ENCODE results near the gene SERPINF2. TPM values are rescaled to one million over a fixed set of nuclear protein-coding genes. Genes with fewer than 3 reads are reported as not detected.
"Not testable (repeated sequence)": the region's sequence is repeated elsewhere in the genome, so short reads cannot be mapped to it uniquely, and the experiment has no call there.

SERPINF2 gene
- total RNA-seq, 1 donor from 2014 or later, result 74.5 TPM

DNA sequence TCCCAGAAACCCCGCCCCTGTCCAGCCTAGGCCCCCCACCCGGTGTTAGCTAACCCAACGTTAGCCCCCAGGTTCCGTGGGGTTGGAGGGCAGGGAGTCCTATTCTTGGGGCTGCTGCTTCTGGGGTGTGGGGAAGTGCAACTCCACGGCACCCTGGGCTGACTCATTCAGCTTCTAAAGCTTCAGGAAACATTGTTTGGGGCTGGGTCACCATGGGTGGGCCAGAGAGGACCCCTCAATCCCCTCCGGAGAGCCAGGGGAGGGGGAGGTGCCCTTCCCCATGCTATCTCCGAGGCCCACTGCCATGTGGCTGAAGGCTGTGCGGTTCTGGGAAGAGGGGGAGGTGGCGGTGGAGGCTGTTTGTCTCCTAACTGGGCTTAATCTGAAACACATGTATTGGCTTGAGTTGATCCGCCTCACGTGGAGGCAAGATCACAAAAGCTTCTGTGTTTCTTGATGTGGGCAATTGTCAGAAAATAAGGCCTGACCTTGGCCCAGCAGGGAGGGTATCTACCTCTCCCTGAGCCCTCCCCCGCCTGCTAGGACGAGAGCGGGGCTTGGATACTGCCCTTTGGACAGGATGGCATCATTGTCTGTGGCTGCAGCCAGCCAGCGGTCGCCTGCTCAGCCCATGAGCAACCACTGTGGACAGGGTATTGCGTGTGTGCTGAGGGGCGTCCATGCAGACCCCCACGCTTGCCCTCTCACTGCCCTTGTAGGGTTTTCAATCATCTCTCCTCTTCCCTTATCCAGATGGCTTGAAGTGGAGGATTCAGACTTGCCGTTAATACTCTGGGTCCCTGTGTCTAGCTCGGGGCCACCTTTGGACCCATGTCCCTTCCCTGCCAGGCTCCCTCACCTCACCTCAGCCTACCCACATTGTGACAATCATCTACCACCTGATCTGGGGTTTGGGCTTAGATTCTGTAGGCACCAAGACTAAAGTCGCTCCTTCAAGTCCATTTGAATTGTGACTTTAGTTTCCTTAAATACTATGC lies 20.5 kb downstream of the SERPINF2 start:
- no peaks in the 10 kb centered on the region for H3K9me3 Mint-ChIP-seq (ENCODE audit: low read depth)
- H3K36me3 Mint-ChIP-seq (ENCODE audit: insufficient read depth), result peaks cover 5% of the 10 kb centered on the region
- peaks cover 27% of the 10 kb centered on the region for H3K4me1 Mint-ChIP-seq (ENCODE audit: low read depth)
- no peak for DNase-seq (ENCODE audit: low spot score, unreplicated experiment)
- no peaks in the 10 kb centered on the region for H3K27me3 Mint-ChIP-seq
- peak overlapping the region; percentile 92 for H3K27ac Mint-ChIP-seq
- peak overlapping the region; percentile 84 for H3K4me3 Mint-ChIP-seq (ENCODE audit: low read depth)
- TF ChIP-seq, protein P1, sequence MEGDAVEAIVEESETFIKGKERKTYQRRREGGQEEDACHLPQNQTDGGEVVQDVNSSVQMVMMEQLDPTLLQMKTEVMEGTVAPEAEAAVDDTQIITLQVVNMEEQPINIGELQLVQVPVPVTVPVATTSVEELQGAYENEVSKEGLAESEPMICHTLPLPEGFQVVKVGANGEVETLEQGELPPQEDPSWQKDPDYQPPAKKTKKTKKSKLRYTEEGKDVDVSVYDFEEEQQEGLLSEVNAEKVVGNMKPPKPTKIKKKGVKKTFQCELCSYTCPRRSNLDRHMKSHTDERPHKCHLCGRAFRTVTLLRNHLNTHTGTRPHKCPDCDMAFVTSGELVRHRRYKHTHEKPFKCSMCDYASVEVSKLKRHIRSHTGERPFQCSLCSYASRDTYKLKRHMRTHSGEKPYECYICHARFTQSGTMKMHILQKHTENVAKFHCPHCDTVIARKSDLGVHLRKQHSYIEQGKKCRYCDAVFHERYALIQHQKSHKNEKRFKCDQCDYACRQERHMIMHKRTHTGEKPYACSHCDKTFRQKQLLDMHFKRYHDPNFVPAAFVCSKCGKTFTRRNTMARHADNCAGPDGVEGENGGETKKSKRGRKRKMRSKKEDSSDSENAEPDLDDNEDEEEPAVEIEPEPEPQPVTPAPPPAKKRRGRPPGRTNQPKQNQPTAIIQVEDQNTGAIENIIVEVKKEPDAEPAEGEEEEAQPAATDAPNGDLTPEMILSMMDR (IDR thresholded peaks at IDR 0.05; ENCODE audit: unreplicated experiment), result no peak

DNA sequence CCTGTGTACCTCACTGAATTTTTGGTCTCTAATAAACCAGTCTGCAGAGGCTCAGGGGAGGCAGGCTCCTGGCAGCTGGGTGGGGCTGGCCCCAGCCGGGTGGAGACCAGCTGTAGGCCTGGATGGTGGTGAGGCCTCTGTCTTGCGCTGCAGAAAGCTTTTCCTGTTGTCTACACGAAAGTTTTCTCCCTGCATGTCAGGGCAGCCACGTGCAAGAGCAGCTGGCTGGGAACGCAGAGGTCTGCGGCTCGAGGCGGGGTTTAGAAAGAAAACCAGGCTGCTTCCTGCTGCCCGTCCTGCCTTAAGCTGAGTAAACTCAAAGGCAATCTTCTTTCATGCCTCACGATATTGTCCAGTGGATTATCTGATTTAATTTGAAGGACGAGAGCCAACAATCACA lies 21.6 kb downstream of the SERPINF2 start:
- TF ChIP-seq, protein P1 (IDR thresholded peaks at IDR 0.05; ENCODE audit: unreplicated experiment), result no peak
- H3K4me1 Mint-ChIP-seq (ENCODE audit: low read depth), result peaks cover 26% of the 10 kb centered on the region
- H3K36me3 Mint-ChIP-seq (ENCODE audit: insufficient read depth), result peaks cover 5% of the 10 kb centered on the region
- H3K27me3 Mint-ChIP-seq, result no peaks in the 10 kb centered on the region
- H3K27ac Mint-ChIP-seq, result peak overlapping the region; percentile 52
- peak overlapping the region; percentile 84 for H3K4me3 Mint-ChIP-seq (ENCODE audit: low read depth)
- no peak for DNase-seq (ENCODE audit: low spot score, unreplicated experiment)
- no peaks in the 10 kb centered on the region for H3K9me3 Mint-ChIP-seq (ENCODE audit: low read depth)

DNA sequence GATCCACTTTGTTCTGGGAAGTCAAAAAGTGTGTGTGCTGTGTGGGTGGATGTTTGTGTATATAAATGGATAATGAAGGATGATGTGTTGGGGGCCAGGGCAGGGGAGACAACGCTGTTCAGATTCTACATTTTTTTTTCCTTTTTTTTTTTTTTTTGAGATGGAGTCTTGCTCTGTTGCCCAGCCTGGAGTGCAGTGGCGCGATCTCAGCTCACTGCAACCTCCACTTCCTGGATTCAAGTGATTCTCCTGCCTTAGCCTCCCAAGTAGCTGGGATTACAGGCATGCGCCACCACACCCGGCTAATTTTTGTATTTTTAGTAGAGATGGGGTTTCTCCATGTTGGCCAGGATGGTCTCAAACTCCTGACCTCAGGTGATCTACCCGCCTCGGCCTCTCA lies 22.0 kb downstream of the SERPINF2 start:
- Mint-ChIP-seq H3K27ac (peak overlapping the region; percentile 52), H3K4me1 (ENCODE audit: low read depth) (peaks cover 30% of the 10 kb centered on the region)
- not testable (repeated sequence) for H3K4me3 Mint-ChIP-seq (ENCODE audit: low read depth); H3K9me3 Mint-ChIP-seq (ENCODE audit: low read depth); DNase-seq (ENCODE audit: low spot score, unreplicated experiment); H3K36me3 Mint-ChIP-seq (ENCODE audit: insufficient read depth); H3K27me3 Mint-ChIP-seq

DNA sequence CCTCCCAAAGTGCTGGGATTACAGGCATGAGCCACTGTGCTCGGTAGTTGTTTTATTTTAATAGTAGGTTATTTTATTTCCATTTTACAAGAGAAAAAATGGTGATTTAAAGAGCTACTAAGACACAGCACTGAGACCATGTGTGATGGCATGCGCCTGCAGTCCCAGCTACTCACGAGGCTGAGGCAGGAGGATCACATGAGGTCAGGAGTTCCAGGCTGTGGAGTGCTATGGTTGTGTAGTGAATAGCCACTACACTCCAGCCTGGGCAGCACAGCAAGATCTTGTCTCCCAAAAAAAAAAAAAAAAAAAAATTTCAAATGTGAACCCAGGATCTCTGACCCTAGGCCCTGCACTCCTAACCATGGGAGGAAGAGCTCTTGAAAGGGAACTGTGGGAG lies 22.9 kb downstream of the SERPINF2 start:
- no peak overlapping the region for H3K4me3 Mint-ChIP-seq (ENCODE audit: low read depth)
- DNase-seq (ENCODE audit: low spot score, unreplicated experiment), result no peak
- H3K27me3 Mint-ChIP-seq, result no peaks in the 10 kb centered on the region
- H3K9me3 Mint-ChIP-seq (ENCODE audit: low read depth), result no peaks in the 10 kb centered on the region
- H3K4me1 Mint-ChIP-seq (ENCODE audit: low read depth), result peaks cover 36% of the 10 kb centered on the region
- peaks cover 7% of the 10 kb centered on the region for H3K36me3 Mint-ChIP-seq (ENCODE audit: insufficient read depth)
- no peak overlapping the region for H3K27ac Mint-ChIP-seq
- TF ChIP-seq, protein P1 (IDR thresholded peaks at IDR 0.05; ENCODE audit: unreplicated experiment), result no peak

DNA sequence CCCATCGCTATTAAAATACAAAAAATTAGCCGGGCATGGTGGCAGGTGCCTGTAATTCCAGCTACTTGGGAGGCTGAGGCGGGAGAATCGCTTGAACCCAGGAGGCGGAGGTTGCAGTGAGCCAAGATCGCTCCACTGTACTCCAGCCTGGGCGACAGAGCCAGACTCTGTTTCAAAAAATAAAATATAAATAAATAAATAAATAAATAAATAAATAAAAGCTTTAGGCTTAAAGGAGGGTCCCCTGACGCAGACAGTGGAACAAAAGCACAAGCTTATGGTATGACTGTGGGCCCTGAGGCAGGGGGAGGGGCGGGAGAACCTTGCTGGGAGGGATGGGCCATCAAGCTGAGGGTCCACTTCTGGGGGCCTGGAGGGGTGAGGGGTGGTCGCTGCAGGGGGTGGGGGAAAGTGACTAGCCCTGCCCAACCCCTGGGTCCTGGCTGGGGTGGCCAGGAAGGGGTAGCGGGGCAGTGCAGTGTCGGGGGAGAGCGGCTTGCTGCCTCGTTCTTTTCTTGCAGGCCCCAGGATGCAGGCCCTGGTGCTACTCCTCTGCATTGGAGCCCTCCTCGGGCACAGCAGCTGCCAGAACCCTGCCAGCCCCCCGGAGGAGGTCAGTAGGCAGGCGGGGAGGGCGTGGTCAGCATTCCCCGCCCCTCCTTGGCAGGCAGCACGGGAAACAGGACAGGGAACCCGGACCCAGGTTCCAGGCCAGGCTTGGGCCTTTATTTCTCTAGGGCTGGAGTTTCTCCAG lies 23.9 kb downstream of the SERPINF2 start:
- H3K27me3 Mint-ChIP-seq, result no peaks in the 10 kb centered on the region
- no peak for DNase-seq (ENCODE audit: low spot score, unreplicated experiment)
- no peaks in the 10 kb centered on the region for H3K9me3 Mint-ChIP-seq (ENCODE audit: low read depth)
- H3K4me1 Mint-ChIP-seq (ENCODE audit: low read depth), result peaks cover 35% of the 10 kb centered on the region
- H3K36me3 Mint-ChIP-seq (ENCODE audit: insufficient read depth), result peaks cover 8% of the 10 kb centered on the region
- no peak overlapping the region for H3K27ac Mint-ChIP-seq
- no peak overlapping the region for H3K4me3 Mint-ChIP-seq (ENCODE audit: low read depth)
- TF ChIP-seq, protein P1 (IDR thresholded peaks at IDR 0.05; ENCODE audit: unreplicated experiment), result no peak

All from progenitor cell of endocrine pancreas (in vitro differentiated cells).